HG03457 (cell line): Measurements from ENCODE around the gene TIGD7.
A peak's percentile ranks its signal among the peaks of the same experiment; 100 is the strongest.

Experiments
- ATAC-seq: cut with Tn5 transposase; IDR thresholded peaks from one replicate; pipeline ENCODE4 v1.9.1; 2021; ENCODE audit warnings: moderate number of reproducible peaks; ENCODE audit not compliant: unreplicated experiment

TIGD7 gene

GRCh38 chr16:3305109-3306068 is at the start of gene TIGD7, which contains the start of gene ZNF75A:
TIGD7 (minus strand) TSS chr16:3305430; CDS start chr16:3300614, 4,816 bp downstream.
ZNF75A (plus strand) TSS chr16:3305497; CDS start chr16:3308429, 2,932 bp downstream.
- peak; percentile 90 for ATAC-seq

GRCh38 chr16:3349175-3349574 is 43.9 kb upstream of the TIGD7 start:
- ATAC-seq = no peak

- ATAC-seq = no peak
These were observed 43.4 kb upstream of the TIGD7 start for GRCh38 chr16:3348547-3349167.

- ATAC-seq = no peak
These were observed 42.4 kb upstream of the TIGD7 start for GRCh38 chr16:3347586-3347985.

GRCh38 chr16:3346041-3346440 is 40.8 kb upstream of the TIGD7 start:
- ATAC-seq = no peak

- no peak for ATAC-seq
These were observed 23.4 kb upstream of the TIGD7 start for GRCh38 chr16:3328643-3329042.

- no peak for ATAC-seq
These were observed 22.9 kb upstream of the TIGD7 start for GRCh38 chr16:3328104-3328503.

- no peak for ATAC-seq
These were observed 22.3 kb upstream of the TIGD7 start for GRCh38 chr16:3327514-3327913.

GRCh38 chr16:3321816-3322215 is 16.6 kb upstream of the TIGD7 start:
- no peak for ATAC-seq

GRCh38 chr16:3317315-3317999 is 12.2 kb upstream of the TIGD7 start:
- ATAC-seq = no peak

GRCh38 chr16:3311496-3311895 is 6.3 kb upstream of the TIGD7 start:
- ATAC-seq = no peak

- no peak for ATAC-seq
These were observed 848 bp upstream of the TIGD7 start for GRCh38 chr16:3306078-3306477.

- ATAC-seq = no peak
These were observed 860 bp downstream of the TIGD7 start for GRCh38 chr16:3304370-3304769.

GRCh38 chr16:3295783-3296182 is 9.4 kb downstream of the TIGD7 start:
- ATAC-seq = no peak

- ATAC-seq = no peak
These were observed 10.0 kb downstream of the TIGD7 start for GRCh38 chr16:3295209-3295608.

GRCh38 chr16:3292604-3293003 is 12.6 kb downstream of the TIGD7 start:
- ATAC-seq = no peak

GRCh38 chr16:3289998-3290673 is 15.1 kb downstream of the TIGD7 start:
- ATAC-seq = no peak

- ATAC-seq = no peak
These were observed 20.1 kb downstream of the TIGD7 start for GRCh38 chr16:3285131-3285530.

GRCh38 chr16:3283543-3284447 is 21.4 kb downstream of the TIGD7 start:
- ATAC-seq = no peak
